HEK293 (cell line): ENCODE data around the gene MCAM.

Source experiments
- CTCF ChIA-PET: fragments of 350-600 bp; formaldehyde crosslinking; extraction: SDS; loops from one replicate; lab custom pipeline; 2021; ENCODE audit warnings: antibody characterized with exemption; lab: Yijun Ruan, JAX
- POLR2A ChIA-PET: fragments of 300-600 bp; formaldehyde crosslinking; extraction: SDS; loops from one replicate; lab custom pipeline; 2020; ENCODE audit warnings: antibody characterized with exemption, inconsistent platforms; lab: Yijun Ruan, JAX
- H3K27ac ChIP-seq: fragments of 200-500 bp; sonication (Bioruptor generic); 2 replicates; pipeline ENCODE4 v1.5.1; 2014; ENCODE audit warnings: low read depth, low read length, control low read depth, inconsistent platforms; ENCODE audit errors: extremely low read depth
- H3K36me3 ChIP-seq, 2 experiments: fragments of 200-500 bp in 1 of 2; sonication (Bioruptor generic) in 1 of 2; 1 replicate in 1 of 2; 2 replicates in 1 of 2; pipeline ENCODE4 v1.5.1; 2014 to 2017; ENCODE audit warnings: inconsistent platforms in 2 of 2, low read length in 2 of 2; ENCODE audit not compliant: control insufficient read depth in 2 of 2, insufficient read depth in 1 of 2
- H3K4me1 ChIP-seq: fragments of 200-500 bp; sonication (Bioruptor generic); 2 replicates; pipeline ENCODE4 v1.5.1; 2014; ENCODE audit warnings: mild to moderate bottlenecking, low read length, inconsistent platforms; ENCODE audit not compliant: control insufficient read depth, insufficient read depth
- H3K4me3 ChIP-seq: 2 replicates; pipeline ENCODE4 v1.5.1; 2011; ENCODE audit warnings: low read depth, mild to moderate bottlenecking, control low read depth, low read length, moderate library complexity
- H3K9me3 ChIP-seq: fragments of 200-500 bp; sonication (Bioruptor generic); 2 replicates; pipeline ENCODE4 v1.5.1; 2014; ENCODE audit warnings: low read depth, low read length, inconsistent platforms; ENCODE audit not compliant: control insufficient read depth, insufficient read depth
- GLI2 ChIP-seq: fragments of 450-650 bp; formaldehyde crosslinking; IDR thresholded peaks from 2 replicates; pipeline ENCODE4; 2017; ENCODE audit warnings: missing biosample characterization, missing genetic modification characterization, low read depth, borderline replicate concordance
- GLIS2 ChIP-seq: fragments of 450-650 bp; formaldehyde crosslinking; IDR thresholded peaks from 2 replicates; pipeline ENCODE4 v1.5.1; 2016; ENCODE audit warnings: missing biosample characterization, missing genetic modification characterization
- MEIS1 ChIP-seq: sonication (generic); formaldehyde crosslinking; IDR thresholded peaks from 2 replicates; pipeline ENCODE4 v1.8.1; 2022; ENCODE audit warnings: missing genetic modification reagents, mild to moderate bottlenecking, borderline replicate concordance
- PRDM10 ChIP-seq: fragments of 450-650 bp; formaldehyde crosslinking; IDR thresholded peaks from 2 replicates; pipeline ENCODE4 v1.5.1; 2016; ENCODE audit warnings: missing biosample characterization, missing genetic modification characterization
- SCRT1 ChIP-seq: fragments of 450-650 bp; formaldehyde crosslinking; IDR thresholded peaks from 2 replicates; pipeline ENCODE4 v1.5.1; 2016; ENCODE audit warnings: missing biosample characterization, missing genetic modification characterization, borderline replicate concordance
- SP2 ChIP-seq: fragments of 450-650 bp; formaldehyde crosslinking; IDR thresholded peaks from 2 replicates; pipeline ENCODE4 v1.5.1; 2016; ENCODE audit warnings: missing biosample characterization, missing genetic modification characterization
- SP3 ChIP-seq: fragments of 450-650 bp; formaldehyde crosslinking; IDR thresholded peaks from 2 replicates; pipeline ENCODE4 v1.5.1; 2016; ENCODE audit warnings: missing biosample characterization, missing genetic modification characterization
- SP7 ChIP-seq: fragments of 450-650 bp; formaldehyde crosslinking; IDR thresholded peaks from 2 replicates; pipeline ENCODE4 v1.5.1; 2016; ENCODE audit warnings: missing biosample characterization, missing genetic modification characterization
- ZBTB8A ChIP-seq: fragments of 450-650 bp; formaldehyde crosslinking; IDR thresholded peaks from 2 replicates; pipeline ENCODE4 v1.5.1; 2016; ENCODE audit warnings: missing biosample characterization, missing genetic modification characterization
- ZNF366 ChIP-seq: fragments of 450-650 bp; formaldehyde crosslinking; conservative IDR thresholded peaks from 2 replicates; pipeline ENCODE4 v1.5.1; 2016; ENCODE audit warnings: missing biosample characterization, missing genetic modification characterization
- ZNF391 ChIP-seq: fragments of 450-650 bp; formaldehyde crosslinking; IDR thresholded peaks from 2 replicates; pipeline ENCODE4 v1.5.1; 2016; ENCODE audit warnings: low read depth, missing biosample characterization, missing genetic modification characterization, borderline replicate concordance
- ZNF513 ChIP-seq: fragments of 450-650 bp; IDR thresholded peaks from 2 replicates; pipeline ENCODE4 v1.5.1; 2018; ENCODE audit warnings: missing biosample characterization, missing genetic modification characterization
- ZNF654 ChIP-seq: fragments of 450-650 bp; formaldehyde crosslinking; IDR thresholded peaks from 2 replicates; pipeline ENCODE4 v1.5.1; 2016; ENCODE audit warnings: low read depth, missing biosample characterization, missing genetic modification characterization
- ZNF792 ChIP-seq: fragments of 450-650 bp; formaldehyde crosslinking; IDR thresholded peaks from 2 replicates; pipeline ENCODE4 v1.5.1; 2016; ENCODE audit warnings: missing biosample characterization, missing genetic modification characterization
- ZSCAN16 ChIP-seq: fragments of 450-650 bp; formaldehyde crosslinking; IDR thresholded peaks from 2 replicates; pipeline ENCODE4 v1.5.1; 2016; ENCODE audit warnings: missing biosample characterization, missing genetic modification characterization

MCAM gene

GRCh38 chr11:119338318-119338890 lies 21.5 kb upstream of the MCAM start (continued):
- TF ChIP-seq GLI2 (tag by site-specific recombination) = no peak
- TF ChIP-seq ZSCAN16 (tag by site-specific recombination) = no peak
- peak; percentile 67 for TF ChIP-seq ZNF513 (tag by site-specific recombination)
- TF ChIP-seq ZNF391 (tag by site-specific recombination) = no peak
- peak; percentile 46 for TF ChIP-seq ZNF654 (tag by site-specific recombination)
- no peak for TF ChIP-seq MEIS1 (CRISPR knock-in tag)
- 0 out of 2 replicates have a peak, but pooled peaks have one; percentile 11 for TF ChIP-seq ZBTB8A (tag by site-specific recombination)
- TF ChIP-seq, all 188 proteins: peak for 15

- Histone ChIP-seq H3K9me3 (no peaks in the 10 kb centered on the region), H3K36me3 (peaks cover 0 to 19% of the 10 kb centered on the region in 2 experiments; a peak in 1 of 3 replicates)
- TF ChIP-seq ZNF366 (tag by site-specific recombination) (0 out of 2 replicates have a peak, but pooled peaks have one; percentile 41), SP3 (peak; percentile 42; the same call in 1 of the 2 replicates), ZNF792 (no peak), PRDM10 (tag by site-specific recombination) (peak; percentile 78; the same call in 1 of the 2 replicates), SP7 (tag by site-specific recombination) (peak; percentile 47; the same call in 1 of the 2 replicates), SCRT1 (tag by site-specific recombination) (no peak), SP2 (tag by site-specific recombination) (peak; percentile 68), GLIS2 (tag by site-specific recombination) (peak; percentile 29; the same call in 1 of the 2 replicates)
- TF ChIP-seq, all 188 proteins: peak for 6
- ChIA-PET POLR2A (interaction anchor here (0.6 to 3.2 kb wide), 22 partner anchors 11 to 454 kb away, joined by 3 to 39 read pairs (median 6); partner anchors contain the start of genes CBL, CXCR5, HINFP and MCAM), CTCF (interaction anchor here (0.5 to 7.2 kb wide), 39 partner anchors 10 to 377 kb away, joined by 3 to 160 read pairs (median 5); partner anchors contain the start of genes CBL, HINFP, HMBS and MCAM)
- H3K4me1 ChIP-seq = no peaks in the 10 kb centered on the region; the same call in 1 of the 2 replicates
- peak overlapping the region; percentile 18; the same call in 1 of the 2 replicates for H3K27ac ChIP-seq
- H3K4me3 ChIP-seq = no peak overlapping the region; the same call in 1 of the 2 replicates
Observed at GRCh38 chr11:119337581-119338317, 20.8 kb upstream of the MCAM start.
